ENCODE results near the gene TACC2. TPM values are rescaled to one million over a fixed set of nuclear protein-coding genes. Genes with fewer than 3 reads are reported as not detected.

TACC2 gene
- total RNA-seq, 1 experiment from 2014 or later: 15.8 TPM

GRCh38 chr10:122143238-122143841, 154.4 kb downstream of the TACC2 start:
- TF ChIP-seq, protein P1, sequence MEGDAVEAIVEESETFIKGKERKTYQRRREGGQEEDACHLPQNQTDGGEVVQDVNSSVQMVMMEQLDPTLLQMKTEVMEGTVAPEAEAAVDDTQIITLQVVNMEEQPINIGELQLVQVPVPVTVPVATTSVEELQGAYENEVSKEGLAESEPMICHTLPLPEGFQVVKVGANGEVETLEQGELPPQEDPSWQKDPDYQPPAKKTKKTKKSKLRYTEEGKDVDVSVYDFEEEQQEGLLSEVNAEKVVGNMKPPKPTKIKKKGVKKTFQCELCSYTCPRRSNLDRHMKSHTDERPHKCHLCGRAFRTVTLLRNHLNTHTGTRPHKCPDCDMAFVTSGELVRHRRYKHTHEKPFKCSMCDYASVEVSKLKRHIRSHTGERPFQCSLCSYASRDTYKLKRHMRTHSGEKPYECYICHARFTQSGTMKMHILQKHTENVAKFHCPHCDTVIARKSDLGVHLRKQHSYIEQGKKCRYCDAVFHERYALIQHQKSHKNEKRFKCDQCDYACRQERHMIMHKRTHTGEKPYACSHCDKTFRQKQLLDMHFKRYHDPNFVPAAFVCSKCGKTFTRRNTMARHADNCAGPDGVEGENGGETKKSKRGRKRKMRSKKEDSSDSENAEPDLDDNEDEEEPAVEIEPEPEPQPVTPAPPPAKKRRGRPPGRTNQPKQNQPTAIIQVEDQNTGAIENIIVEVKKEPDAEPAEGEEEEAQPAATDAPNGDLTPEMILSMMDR (conservative IDR thresholded peaks at IDR 0.05): no peak
- TF ChIP-seq EZH2 (IDR thresholded peaks at IDR 0.05; ENCODE audit: low read depth): no peak
- no peaks in the 10 kb centered on the region for H3K9me3 ChIP-seq (ENCODE audit: insufficient read depth, low read depth)
- peaks cover 4% of the 10 kb centered on the region; the same call in 1 of the 2 replicates for H3F3A ChIP-seq (ENCODE audit: insufficient read depth, low read depth)
- no TSS peak for BruUV-seq (replicated peaks)
- peaks cover 4% of the 10 kb centered on the region; the same call in 1 of the 2 replicates for H3K36me3 ChIP-seq (ENCODE audit: low read depth)
- peaks cover 25% of the 10 kb centered on the region for H3K4me1 ChIP-seq (replicated peaks; ENCODE audit: insufficient read depth)
- H3K27ac ChIP-seq: no peak overlapping the region
- H4K20me1 ChIP-seq (ENCODE audit: insufficient read depth): no peaks in the 10 kb centered on the region
- no peaks in the 10 kb centered on the region for H3K27me3 ChIP-seq (ENCODE audit: insufficient read depth, low read depth)
- H3K9me2 ChIP-seq (ENCODE audit: insufficient read depth): no peaks in the 10 kb centered on the region
- CTCF ChIA-PET: no interaction called here
- POLR2A ChIA-PET (ENCODE audit: unreplicated experiment): no interaction called here
- no peak for DNase-seq
- H3K4me3 ChIP-seq: no peak overlapping the region
- H2AFZ ChIP-seq: no peak overlapping the region
- H3K79me2 ChIP-seq (ENCODE audit: low read depth): no peaks in the 10 kb centered on the region
- intact Hi-C loops (cut with micrococcal nuclease; ENCODE audit: unreplicated experiment): loop anchor here (10.0 kb wide), 2 partner anchors 121 to 291 kb away; no protein-coding TSS in a partner anchor
- no peak overlapping the region for H3K4me2 ChIP-seq

GRCh38 chr10:122144199-122144598, 155.2 kb downstream of the TACC2 start:
- Histone ChIP-seq H3K4me2 (no peak overlapping the region), H3K4me1 (replicated peaks; ENCODE audit: insufficient read depth) (peaks cover 25% of the 10 kb centered on the region), H3K36me3 (ENCODE audit: low read depth) (peaks cover 4% of the 10 kb centered on the region; the same call in 1 of the 2 replicates), H3F3A (ENCODE audit: insufficient read depth, low read depth) (peaks cover 4% of the 10 kb centered on the region; the same call in 1 of the 2 replicates), H3K79me2 (ENCODE audit: low read depth) (no peaks in the 10 kb centered on the region), H3K27me3 (ENCODE audit: insufficient read depth, low read depth) (no peaks in the 10 kb centered on the region), H3K9me2 (ENCODE audit: insufficient read depth) (no peaks in the 10 kb centered on the region), H3K27ac (no peak overlapping the region), H4K20me1 (ENCODE audit: insufficient read depth) (no peaks in the 10 kb centered on the region), H2AFZ (no peak overlapping the region), H3K9me3 (ENCODE audit: insufficient read depth, low read depth) (no peaks in the 10 kb centered on the region), H3K4me3 (no peak overlapping the region)
- ChIA-PET POLR2A (ENCODE audit: unreplicated experiment) (no interaction called here), CTCF (no interaction called here)
- TF ChIP-seq EZH2 (IDR thresholded peaks at IDR 0.05; ENCODE audit: low read depth): no peak
- TF ChIP-seq, protein P1 (conservative IDR thresholded peaks at IDR 0.05): no peak
- no TSS peak for BruUV-seq (replicated peaks)
- DNase-seq: no peak
- intact Hi-C loops (cut with micrococcal nuclease; ENCODE audit: unreplicated experiment): loop anchor here (10.0 kb wide), 2 partner anchors 121 to 291 kb away; no protein-coding TSS in a partner anchor

- H3K9me2 ChIP-seq (ENCODE audit: insufficient read depth): no peaks in the 10 kb centered on the region
Observed at GRCh38 chr10:122145113-122145512, 156.2 kb downstream of the TACC2 start.

More at GRCh38 chr10:122145113-122145512, 156.2 kb downstream of the TACC2 start:
- Histone ChIP-seq H3F3A (ENCODE audit: insufficient read depth, low read depth) (peaks cover 1% of the 10 kb centered on the region; the same call in 1 of the 2 replicates), H2AFZ (no peak overlapping the region), H3K4me2 (no peak overlapping the region), H3K79me2 (ENCODE audit: low read depth) (no peaks in the 10 kb centered on the region), H3K4me1 (replicated peaks; ENCODE audit: insufficient read depth) (peaks cover 19% of the 10 kb centered on the region), H3K4me3 (no peak overlapping the region), H3K27ac (no peak overlapping the region), H3K27me3 (ENCODE audit: insufficient read depth, low read depth) (no peaks in the 10 kb centered on the region), H4K20me1 (ENCODE audit: insufficient read depth) (no peaks in the 10 kb centered on the region), H3K36me3 (ENCODE audit: low read depth) (peaks cover 4% of the 10 kb centered on the region; the same call in 1 of the 2 replicates), H3K9me3 (ENCODE audit: insufficient read depth, low read depth) (no peaks in the 10 kb centered on the region)
- intact Hi-C loops (cut with micrococcal nuclease; ENCODE audit: unreplicated experiment): loop anchor here (10.0 kb wide), 2 partner anchors 120 to 290 kb away; no protein-coding TSS in a partner anchor
- ChIA-PET POLR2A (ENCODE audit: unreplicated experiment) (no interaction called here), CTCF (no interaction called here)
- TF ChIP-seq, protein P1 (conservative IDR thresholded peaks at IDR 0.05): no peak
- no peak for TF ChIP-seq EZH2 (IDR thresholded peaks at IDR 0.05; ENCODE audit: low read depth)
- no peak for DNase-seq
- no TSS peak for BruUV-seq (replicated peaks)
